Neutrophil (primary cell): ENCODE measurements around the gene ZFP36L1.

Source experiments
- H3K27ac ChIP-seq: fragments of 200-600 bp; sonication (generic); 2 replicates; pipeline ENCODE4 v1.5.1; 2016; ENCODE audit warnings: mild to moderate bottlenecking, moderate library complexity
- H3K27me3 ChIP-seq: fragments of 200-600 bp; sonication (generic); 2 replicates; pipeline ENCODE4 v1.6.0; 2016; ENCODE audit warnings: mild to moderate bottlenecking
- H3K36me3 ChIP-seq: fragments of 200-600 bp; sonication (generic); 2 replicates; pipeline ENCODE4 v1.5.1; 2017
- H3K4me1 ChIP-seq, 2 experiments: fragments of 200-600 bp in 1 of 2; sonication (generic) in 1 of 2; 1 replicate in 1 of 2; 2 replicates in 1 of 2; pipeline versions ENCODE4 v1.5.1 to v1.6.1; 2013 to 2016; ENCODE audit warnings: low read depth in 1 of 2, low read length in 1 of 2, mild to moderate bottlenecking in 1 of 2, moderate library complexity in 1 of 2; ENCODE audit not compliant: control insufficient read depth in 1 of 2, insufficient read depth in 1 of 2
- H3K4me3 ChIP-seq, 2 experiments: fragments of 200-600 bp in 1 of 2; sonication (generic) in 1 of 2; 1 replicate in 1 of 2; 2 replicates in 1 of 2; pipeline ENCODE4 v1.5.1; 2013 to 2016; ENCODE audit warnings: low read depth in 1 of 2, low read length in 1 of 2, mild to moderate bottlenecking in 1 of 2, moderate library complexity in 1 of 2
- H3K9me3 ChIP-seq: fragments of 200-600 bp; sonication (generic); 2 replicates; pipeline ENCODE4 v1.5.1; 2016
- CTCF ChIP-seq: fragments of 200-600 bp; sonication (generic); IDR thresholded peaks from 2 replicates; pipeline ENCODE4 v1.5.1; 2016; ENCODE audit warnings: antibody characterized with exemption

The ZFP36L1 gene

GRCh38 chr14:68756734-68757133 lies 36.1 kb downstream of the ZFP36L1 start:
- no peaks in the 10 kb centered on the region for H3K9me3 ChIP-seq
- H3K27ac ChIP-seq = peak overlapping the region; percentile 60
- no peak overlapping the region for H3K4me3 ChIP-seq
- H3K36me3 ChIP-seq = no peaks in the 10 kb centered on the region
- peaks cover 53 to 55% of the 10 kb centered on the region in 2 experiments for H3K4me1 ChIP-seq
- no peak for TF ChIP-seq CTCF
- peaks cover 50% of the 10 kb centered on the region for H3K27me3 ChIP-seq

- no peak overlapping the region for H3K4me3 ChIP-seq
- no peaks in the 10 kb centered on the region for H3K36me3 ChIP-seq
- H3K4me1 ChIP-seq = peaks cover 53 to 55% of the 10 kb centered on the region in 2 experiments
- H3K9me3 ChIP-seq = no peaks in the 10 kb centered on the region
- TF ChIP-seq CTCF = no peak
- peaks cover 50% of the 10 kb centered on the region for H3K27me3 ChIP-seq
- no peak overlapping the region for H3K27ac ChIP-seq
Observed at GRCh38 chr14:68756000-68756481, 36.8 kb downstream of the ZFP36L1 start.

- Histone ChIP-seq H3K9me3 (no peaks in the 10 kb centered on the region), H3K36me3 (no peaks in the 10 kb centered on the region), H3K27ac (no peak overlapping the region), H3K4me1 (peaks cover 50 to 52% of the 10 kb centered on the region in 2 experiments), H3K27me3 (peaks cover 58% of the 10 kb centered on the region), H3K4me3 (no peak overlapping the region)
- TF ChIP-seq CTCF = no peak
Observed at GRCh38 chr14:68755016-68755353, 37.9 kb downstream of the ZFP36L1 start.

GRCh38 chr14:68753690-68754089 lies 39.2 kb downstream of the ZFP36L1 start:
- H3K9me3 ChIP-seq = no peaks in the 10 kb centered on the region
- H3K27ac ChIP-seq = no peak overlapping the region
- peaks cover 71% of the 10 kb centered on the region for H3K27me3 ChIP-seq
- H3K4me3 ChIP-seq = no peak overlapping the region
- no peak for TF ChIP-seq CTCF
- H3K4me1 ChIP-seq = peaks cover 37 to 39% of the 10 kb centered on the region in 2 experiments
- no peaks in the 10 kb centered on the region for H3K36me3 ChIP-seq

GRCh38 chr14:68752271-68753006 lies 40.4 kb downstream of the ZFP36L1 start:
- no peak overlapping the region for H3K4me3 ChIP-seq
- no peak for TF ChIP-seq CTCF
- H3K27ac ChIP-seq = no peak overlapping the region
- H3K9me3 ChIP-seq = no peaks in the 10 kb centered on the region
- H3K27me3 ChIP-seq = peaks cover 84% of the 10 kb centered on the region
- peaks cover 25 to 28% of the 10 kb centered on the region in 2 experiments for H3K4me1 ChIP-seq
- no peaks in the 10 kb centered on the region for H3K36me3 ChIP-seq
